Progenitor cell of endocrine pancreas (in vitro differentiated cells): Measurements from ENCODE around the gene WNT3A. TPM values are rescaled to one million over a fixed set of nuclear protein-coding genes. Genes with fewer than 3 reads are reported as not detected.

Experiments used
- DNase-seq: peaks from one replicate; pipeline ENCODE4 v3.0.0; 2021; ENCODE audit warnings: low spot score; ENCODE audit not compliant: unreplicated experiment
- H3K27ac Mint-ChIP-seq: 2 replicates; pipeline ENCODE4 v1.8.0; 2021; ENCODE audit warnings: mild to moderate bottlenecking, moderate library complexity, mixed read lengths
- H3K27me3 Mint-ChIP-seq: 2 replicates; pipeline ENCODE4 v1.8.0; 2021; ENCODE audit warnings: mixed read lengths
- H3K36me3 Mint-ChIP-seq: 2 replicates; pipeline ENCODE4 v1.8.0; 2022; ENCODE audit warnings: mixed read lengths; ENCODE audit not compliant: insufficient read depth
- H3K4me1 Mint-ChIP-seq: 2 replicates; pipeline ENCODE4 v1.8.0; 2021; ENCODE audit warnings: low read depth, mixed read lengths
- H3K4me3 Mint-ChIP-seq: 2 replicates; pipeline ENCODE4 v1.8.0; 2021; ENCODE audit warnings: low read depth, mild to moderate bottlenecking, moderate library complexity, mixed read lengths
- H3K9me3 Mint-ChIP-seq: 2 replicates; pipeline ENCODE4 v1.8.0; 2021; ENCODE audit warnings: low read depth, mixed read lengths
- total RNA-seq: library from RNA; stranded (reverse); gene quantifications from 2 replicates; pipeline ENCODE4 v1.2.1, GENCODE V29; 2021
- TF ChIP-seq, protein P1 (sequence below): fragments of 200-600 bp; sonication (generic); IDR thresholded peaks from one replicate; pipeline ENCODE4 v1.5.0; 2021; ENCODE audit warnings: antibody characterized with exemption, mild to moderate bottlenecking; ENCODE audit not compliant: unreplicated experiment

Gene WNT3A
- total RNA-seq, 1 donor from 2014 or later = not detected

DNA sequence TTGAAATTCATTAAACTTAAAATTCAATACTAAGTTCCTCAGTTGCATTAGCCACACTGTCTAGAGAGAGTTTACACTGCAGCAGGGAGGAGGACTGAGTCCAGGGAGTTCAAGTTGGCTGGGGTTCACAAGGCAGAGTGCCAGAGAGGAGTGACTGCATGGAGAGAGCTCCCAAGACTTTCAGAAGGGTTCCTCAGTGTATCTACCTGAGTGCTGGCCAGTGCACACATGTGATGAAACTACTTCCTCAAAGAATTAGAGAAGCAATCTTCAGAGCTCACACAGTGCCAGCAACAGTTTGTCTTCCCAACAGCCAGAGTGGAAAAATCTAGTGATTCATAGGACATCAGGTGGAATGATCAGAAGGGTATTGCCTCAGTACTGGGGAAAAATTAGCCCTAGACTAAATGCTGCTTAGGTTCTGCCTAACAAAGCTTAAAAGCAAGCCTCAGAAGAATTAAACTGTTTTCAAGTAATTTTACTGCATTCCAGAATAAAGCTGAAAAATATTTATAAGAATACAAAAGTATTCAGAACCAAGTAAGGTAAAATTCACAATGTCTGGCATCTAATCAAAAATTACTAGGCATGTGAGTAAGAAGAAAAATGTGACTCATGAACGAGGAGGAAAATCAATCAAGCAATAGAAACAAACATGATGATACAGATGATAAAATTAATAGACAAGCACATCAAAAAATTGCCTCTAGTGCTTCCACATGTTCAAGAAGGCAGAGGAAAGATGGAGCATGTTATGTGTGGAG is 10.4 kb upstream of the WNT3A start:
- no peaks in the 10 kb centered on the region for H3K4me1 Mint-ChIP-seq

DNA sequence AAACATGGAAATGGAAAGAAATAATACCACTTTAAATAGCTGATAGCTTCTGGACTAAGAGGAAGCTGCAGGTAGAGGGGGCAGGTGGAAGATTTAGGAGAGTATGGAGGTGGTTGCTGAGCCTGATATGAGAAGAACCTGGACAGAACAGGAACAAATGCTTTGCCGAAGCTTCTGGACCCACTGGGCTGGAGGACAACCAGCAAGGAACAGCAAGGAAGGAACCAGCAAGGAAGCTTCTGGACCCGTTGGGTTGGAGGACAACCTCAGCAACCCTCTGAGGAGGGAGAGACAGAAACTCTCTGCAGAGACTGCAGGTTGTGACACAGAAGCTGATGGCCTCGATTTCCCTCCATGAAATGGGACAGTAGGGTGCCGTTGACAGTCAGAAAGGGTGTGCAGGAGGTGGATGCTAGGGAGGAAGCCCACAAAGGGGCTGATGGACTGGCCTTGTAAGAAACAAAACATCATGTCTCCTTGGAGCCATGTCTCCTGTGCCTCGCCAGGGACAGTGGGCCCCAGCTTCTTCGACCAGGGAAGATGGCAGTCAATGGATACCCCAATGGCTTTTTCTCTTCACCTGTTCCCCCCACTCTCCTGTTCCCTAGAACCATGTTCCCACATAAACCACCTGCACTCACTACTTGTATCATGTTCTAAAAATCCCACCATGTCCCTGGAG is 8.3 kb upstream of the WNT3A start:
- no peak overlapping the region for H3K4me3 Mint-ChIP-seq
- H3K4me1 Mint-ChIP-seq = no peaks in the 10 kb centered on the region
- H3K36me3 Mint-ChIP-seq = no peaks in the 10 kb centered on the region
- peak; percentile 6 for DNase-seq
- TF ChIP-seq, protein P1, sequence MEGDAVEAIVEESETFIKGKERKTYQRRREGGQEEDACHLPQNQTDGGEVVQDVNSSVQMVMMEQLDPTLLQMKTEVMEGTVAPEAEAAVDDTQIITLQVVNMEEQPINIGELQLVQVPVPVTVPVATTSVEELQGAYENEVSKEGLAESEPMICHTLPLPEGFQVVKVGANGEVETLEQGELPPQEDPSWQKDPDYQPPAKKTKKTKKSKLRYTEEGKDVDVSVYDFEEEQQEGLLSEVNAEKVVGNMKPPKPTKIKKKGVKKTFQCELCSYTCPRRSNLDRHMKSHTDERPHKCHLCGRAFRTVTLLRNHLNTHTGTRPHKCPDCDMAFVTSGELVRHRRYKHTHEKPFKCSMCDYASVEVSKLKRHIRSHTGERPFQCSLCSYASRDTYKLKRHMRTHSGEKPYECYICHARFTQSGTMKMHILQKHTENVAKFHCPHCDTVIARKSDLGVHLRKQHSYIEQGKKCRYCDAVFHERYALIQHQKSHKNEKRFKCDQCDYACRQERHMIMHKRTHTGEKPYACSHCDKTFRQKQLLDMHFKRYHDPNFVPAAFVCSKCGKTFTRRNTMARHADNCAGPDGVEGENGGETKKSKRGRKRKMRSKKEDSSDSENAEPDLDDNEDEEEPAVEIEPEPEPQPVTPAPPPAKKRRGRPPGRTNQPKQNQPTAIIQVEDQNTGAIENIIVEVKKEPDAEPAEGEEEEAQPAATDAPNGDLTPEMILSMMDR = no peak
- H3K27me3 Mint-ChIP-seq = peaks cover 75% of the 10 kb centered on the region
- H3K9me3 Mint-ChIP-seq = peaks cover 13% of the 10 kb centered on the region
- H3K27ac Mint-ChIP-seq = no peak overlapping the region

More for the DNA sequence above, 10.4 kb upstream of the WNT3A start:
- H3K27me3 Mint-ChIP-seq = peaks cover 66% of the 10 kb centered on the region
- TF ChIP-seq, protein P1 = no peak
- no peak for DNase-seq
- H3K36me3 Mint-ChIP-seq = no peaks in the 10 kb centered on the region
- no peak overlapping the region for H3K4me3 Mint-ChIP-seq
- peaks cover 16% of the 10 kb centered on the region for H3K9me3 Mint-ChIP-seq
- no peak overlapping the region for H3K27ac Mint-ChIP-seq

DNA sequence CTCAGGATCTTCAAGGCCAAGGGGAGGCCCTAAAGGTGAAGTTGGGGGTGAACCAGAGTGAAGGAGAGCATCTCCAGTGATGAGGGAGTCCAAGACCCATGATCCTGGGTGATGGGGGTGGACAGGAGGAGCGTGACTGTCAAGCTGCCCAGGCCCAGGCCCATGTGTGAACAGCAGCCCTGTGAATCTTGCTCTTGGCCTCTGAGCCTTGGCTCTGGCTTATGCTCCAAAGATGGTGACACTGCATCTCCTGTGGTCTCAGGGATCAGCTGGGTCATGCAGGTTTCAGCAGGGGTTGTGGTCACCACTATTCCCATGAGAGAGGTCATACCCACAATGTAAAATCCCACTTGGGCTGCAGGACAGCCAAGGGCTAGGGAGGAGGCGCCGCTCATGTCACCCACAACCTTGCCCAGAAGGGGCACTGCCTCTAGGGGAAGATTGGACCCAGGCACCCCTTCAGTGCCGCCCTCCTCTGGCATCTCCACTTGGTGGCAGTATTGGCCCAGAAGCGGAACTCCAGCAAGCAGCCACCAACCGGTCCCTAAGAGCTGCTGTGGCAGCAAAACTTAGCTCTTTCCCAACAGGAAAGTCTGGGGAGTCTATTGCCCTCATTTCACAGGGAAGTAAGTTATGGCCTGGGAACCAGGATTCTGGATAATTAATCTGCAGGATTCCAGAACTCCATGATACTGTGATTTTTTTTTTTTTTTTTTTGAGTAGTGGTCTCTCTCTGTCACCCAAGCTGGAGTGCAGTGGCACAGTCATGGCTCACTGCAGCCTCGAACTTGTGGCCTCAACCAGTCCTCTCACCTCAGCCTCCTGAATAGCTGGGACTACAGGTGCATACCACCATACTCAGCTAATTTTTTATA is 7.5 kb upstream of the WNT3A start:
- H3K36me3 Mint-ChIP-seq = no peaks in the 10 kb centered on the region
- peaks cover 79% of the 10 kb centered on the region for H3K27me3 Mint-ChIP-seq
- TF ChIP-seq, protein P1 = peak; percentile 90
- no peaks in the 10 kb centered on the region for H3K4me1 Mint-ChIP-seq
- peaks cover 13% of the 10 kb centered on the region for H3K9me3 Mint-ChIP-seq
- no peak overlapping the region for H3K4me3 Mint-ChIP-seq
- no peak overlapping the region for H3K27ac Mint-ChIP-seq
- peak; percentile 54 for DNase-seq

DNA sequence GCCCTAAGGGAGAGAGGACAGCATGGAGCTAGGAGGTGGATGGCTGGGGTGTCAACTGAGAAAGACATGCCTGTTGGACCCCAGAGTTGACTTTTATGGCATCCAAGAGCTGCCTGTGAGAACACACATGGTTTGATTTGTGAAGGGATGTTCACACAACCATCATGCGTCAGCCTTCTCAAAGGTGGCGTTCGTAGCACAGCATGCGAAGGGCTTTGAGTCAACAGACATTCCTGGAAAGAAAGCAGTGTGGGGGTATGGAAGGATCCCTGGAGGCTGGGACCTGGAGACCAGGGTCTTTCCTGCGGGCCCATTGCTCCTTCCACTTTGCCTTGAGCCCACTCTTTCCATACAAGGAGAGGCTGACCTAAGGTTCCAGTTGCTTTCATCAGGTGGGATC is 6.4 kb upstream of the WNT3A start:
- peak; percentile 3 for DNase-seq
- Mint-ChIP-seq H3K4me3 (no peak overlapping the region), H3K9me3 (peaks cover 13% of the 10 kb centered on the region), H3K27me3 (peaks cover 80% of the 10 kb centered on the region), H3K27ac (peak overlapping the region; percentile 86), H3K36me3 (no peaks in the 10 kb centered on the region), H3K4me1 (no peaks in the 10 kb centered on the region)
- TF ChIP-seq, protein P1 = no peak
